H9 (cell line): ENCODE data around the gene OSBPL10. TPM values are rescaled to one million over a fixed set of nuclear protein-coding genes. Genes with fewer than 3 reads are reported as not detected.

ENCODE experiments used
- DNase-seq: peaks from one replicate; pipeline ENCODE4 v3.0.0-alpha.2; 2017
- H2AFZ ChIP-seq: one replicate; pipeline ENCODE4 v1.6.1; 2013; ENCODE audit warnings: mild to moderate bottlenecking, low read length, control low read depth, moderate library complexity
- H2AK5ac ChIP-seq: 2 replicates; pipeline ENCODE4 v1.6.1; 2013; ENCODE audit warnings: low read length, control low read depth, mixed read lengths; ENCODE audit not compliant: insufficient read length
- H2BK120ac ChIP-seq: one replicate; pipeline ENCODE4 v1.6.1; 2013; ENCODE audit warnings: low read depth, mild to moderate bottlenecking, low read length, control low read depth, inconsistent platforms; ENCODE audit not compliant: poor library complexity, severe bottlenecking
- H2BK12ac ChIP-seq: 2 replicates; pipeline ENCODE4 v1.6.1; 2013; ENCODE audit warnings: low read length, control low read depth, mixed read lengths, low read depth; ENCODE audit not compliant: insufficient read length
- H2BK15ac ChIP-seq: 2 replicates; pipeline ENCODE4 v1.6.1; 2013; ENCODE audit warnings: low read depth, low read length, control low read depth
- H2BK20ac ChIP-seq: one replicate; pipeline ENCODE4 v1.6.1; 2013; ENCODE audit warnings: low read depth, mild to moderate bottlenecking, low read length, control low read depth, inconsistent platforms; ENCODE audit not compliant: poor library complexity, severe bottlenecking
- H2BK5ac ChIP-seq: 2 replicates; pipeline ENCODE4 v1.6.1; 2013; ENCODE audit warnings: low read length, control low read depth, mixed read lengths; ENCODE audit not compliant: insufficient read length
- H3K14ac ChIP-seq: 2 replicates; pipeline ENCODE4 v1.6.1; 2013; ENCODE audit warnings: low read length, control low read depth; ENCODE audit not compliant: insufficient read depth
- H3K18ac ChIP-seq: 2 replicates; pipeline ENCODE4 v1.6.1; 2013; ENCODE audit warnings: low read depth, mild to moderate bottlenecking, mixed read lengths, low read length, control low read depth; ENCODE audit not compliant: insufficient read length
- H3K23ac ChIP-seq: 2 replicates; pipeline ENCODE4 v1.6.1; 2013; ENCODE audit warnings: low read length, control low read depth, mixed read lengths, low read depth; ENCODE audit not compliant: insufficient read length
- H3K23me2 ChIP-seq: 2 replicates; pipeline ENCODE4 v1.6.1; 2013; ENCODE audit warnings: low read depth, mild to moderate bottlenecking, mixed read lengths, low read length, control low read depth; ENCODE audit not compliant: insufficient read length, poor library complexity, severe bottlenecking
- H3K27ac ChIP-seq: 2 replicates; pipeline ENCODE4 v1.5.1; 2013; ENCODE audit warnings: low read length, control low read depth, mixed read lengths, low read depth; ENCODE audit not compliant: insufficient read length
- H3K27me3 ChIP-seq: 2 replicates; pipeline ENCODE4 v1.6.1; 2013; ENCODE audit warnings: low read length, control low read depth, inconsistent platforms; ENCODE audit not compliant: insufficient read depth
- H3K4ac ChIP-seq: 2 replicates; pipeline ENCODE4 v1.6.1; 2013; ENCODE audit warnings: low read depth, mild to moderate bottlenecking, control low read depth, inconsistent platforms, low read length, moderate library complexity
- H3K4me1 ChIP-seq: 2 replicates; pipeline ENCODE4 v1.6.1; 2013; ENCODE audit warnings: low read length, control low read depth, inconsistent platforms; ENCODE audit not compliant: insufficient read depth
- H3K4me2 ChIP-seq: 2 replicates; pipeline ENCODE4 v1.6.1; 2013; ENCODE audit warnings: low read length, control low read depth, mixed read lengths; ENCODE audit not compliant: insufficient read length, insufficient read depth
- H3K56ac ChIP-seq: 2 replicates; pipeline ENCODE4 v1.6.1; 2013; ENCODE audit warnings: low read depth, mild to moderate bottlenecking, mixed read lengths, low read length, control low read depth; ENCODE audit not compliant: insufficient read length
- H3K79me1 ChIP-seq: 2 replicates; pipeline ENCODE4 v1.6.1; 2013; ENCODE audit warnings: low read depth, mild to moderate bottlenecking, moderate library complexity, low read length, control low read depth, inconsistent platforms; ENCODE audit not compliant: insufficient read depth, poor library complexity, severe bottlenecking
- H3K79me2 ChIP-seq: 2 replicates; pipeline ENCODE4 v1.6.1; 2013; ENCODE audit warnings: low read length, control low read depth, inconsistent platforms; ENCODE audit not compliant: insufficient read depth
- H3K9ac ChIP-seq: 2 replicates; pipeline ENCODE4 v1.6.1; 2013; ENCODE audit warnings: low read length, control low read depth, mixed read lengths; ENCODE audit not compliant: insufficient read length; ENCODE audit errors: extremely low read depth
- H3K9me3 ChIP-seq: one replicate; pipeline ENCODE4 v1.6.1; 2013; ENCODE audit warnings: low read depth, low read length, inconsistent platforms; ENCODE audit not compliant: control insufficient read depth
- H3T11ph ChIP-seq: one replicate; pipeline ENCODE4 v1.6.1; 2013; ENCODE audit warnings: mild to moderate bottlenecking, low read length, control low read depth, inconsistent platforms
- H4K20me1 ChIP-seq: one replicate; pipeline ENCODE4 v1.6.1; 2013; ENCODE audit not compliant: control insufficient read depth, insufficient read length, insufficient read depth
- H4K5ac ChIP-seq: 2 replicates; pipeline ENCODE4 v1.6.1; 2013; ENCODE audit warnings: low read depth, mild to moderate bottlenecking, mixed read lengths, low read length, control low read depth; ENCODE audit not compliant: insufficient read length
- H4K8ac ChIP-seq: replicated peaks from 2 replicates; pipeline ENCODE4 v1.6.1; 2013; ENCODE audit warnings: low read length, control low read depth, mixed read lengths, low read depth; ENCODE audit not compliant: insufficient read length
- H4K91ac ChIP-seq: 2 replicates; pipeline ENCODE4 v1.6.1; 2013; ENCODE audit warnings: low read depth, mild to moderate bottlenecking, moderate library complexity, mixed read lengths, low read length, control low read depth; ENCODE audit not compliant: insufficient read length
- H3K27ac Mint-ChIP-seq, 3 experiments: 2 replicates in 2 of 3; 3 replicates in 1 of 3; pipeline ENCODE4 v1.8.0; 2020 to 2021; ENCODE audit warnings: mixed read lengths in 3 of 3, mild to moderate bottlenecking in 1 of 3, moderate library complexity in 1 of 3
- H3K27me3 Mint-ChIP-seq: 2 replicates; pipeline ENCODE4 v1.8.0; 2021; ENCODE audit warnings: low read depth, mild to moderate bottlenecking, moderate library complexity, mixed read lengths
- H3K36me3 Mint-ChIP-seq, 3 experiments: 2 replicates in 2 of 3; 3 replicates in 1 of 3; pipeline ENCODE4 v1.8.0; 2020 to 2021; ENCODE audit warnings: low read depth in 3 of 3, mixed read lengths in 3 of 3; ENCODE audit not compliant: insufficient read depth in 1 of 3
- H3K4me1 Mint-ChIP-seq, 2 experiments: 2 replicates each; pipeline ENCODE4 v1.8.0; 2020; ENCODE audit warnings: mixed read lengths in 2 of 2
- H3K4me3 Mint-ChIP-seq, 2 experiments: 2 replicates in 1 of 2; 3 replicates in 1 of 2; pipeline ENCODE4 v1.8.0; 2020 to 2021; ENCODE audit warnings: mild to moderate bottlenecking in 2 of 2, mixed read lengths in 2 of 2, moderate library complexity in 1 of 2
- H3K9me3 Mint-ChIP-seq, 2 experiments: 2 replicates in 1 of 2; 3 replicates in 1 of 2; pipeline ENCODE4 v1.8.0; 2020; ENCODE audit warnings: mild to moderate bottlenecking in 2 of 2, mixed read lengths in 2 of 2, moderate library complexity in 1 of 2
- CTCF ChIP-seq: fragments of 200-600 bp; sonication (generic); conservative IDR thresholded peaks from 3 replicates; pipeline ENCODE4 v1.8.0; 2021; ENCODE audit warnings: antibody characterized with exemption, mild to moderate bottlenecking
- WGBS: extraction: QIAGEN DNeasy Blood & Tissue Kit; methylation state at CpG from one replicate; pipeline ENCODE4 v1.1.7; 2013; ENCODE audit warnings: missing lambda C conversion rate, low lambda C conversion rate, mixed read lengths; ENCODE audit not compliant: insufficient read length; ENCODE audit errors: extremely low coverage; 5-methylcytosine and 5-hydroxymethylcytosine counted together
- total RNA-seq: library from RNA; stranded (reverse); gene quantifications from 2 replicates; pipeline ENCODE4 v1.2.1, GENCODE V29; 2021

OSBPL10 gene
- total RNA-seq, 1 experiment from 2014 or later = 42.7 TPM

- WGBS = no CpG with 5 or more reads among the region's 4 CpGs
- Mint-ChIP-seq H3K27ac (0 out of 7 replicates have a peak overlapping the region, but pooled peaks of 1 of the 3 experiments have one; percentile 58), H3K4me3 (no peak overlapping the region), H3K9me3 (no peaks in the 10 kb centered on the region), H3K36me3 (peaks cover 0 to 9% (median 6%) of the 10 kb centered on the region in 3 experiments; a peak in 4 of 7 replicates), H3K27me3 (no peaks in the 10 kb centered on the region), H3K4me1 (peaks cover 14 to 22% of the 10 kb centered on the region in 2 experiments)
- Histone ChIP-seq H3K79me2 (no peaks in the 10 kb centered on the region), H2BK15ac (no peak overlapping the region), H2AFZ (no peak overlapping the region), H2BK120ac (no peak overlapping the region), H3K18ac (no peak overlapping the region), H4K8ac (no peak overlapping the region), H3K56ac (no peak overlapping the region), H3K79me1 (no peaks in the 10 kb centered on the region), H3K9me3 (no peaks in the 10 kb centered on the region), H3K27ac (no peak overlapping the region), H3K4me2 (no peak overlapping the region), H3K27me3 (no peaks in the 10 kb centered on the region), H2BK20ac (no peak overlapping the region), H3K23me2 (no peaks in the 10 kb centered on the region), H2AK5ac (no peak overlapping the region), H3K9ac (no peak overlapping the region), H2BK12ac (no peak overlapping the region), H4K91ac (no peak overlapping the region), H3K23ac (no peak overlapping the region), H3K4ac (no peak overlapping the region), H3K14ac (no peak overlapping the region), H4K5ac (no peak overlapping the region), H2BK5ac (no peak overlapping the region), H3T11ph (no peak overlapping the region), H3K4me1 (peaks cover 2% of the 10 kb centered on the region; the same call in 1 of the 2 replicates), H4K20me1 (no peaks in the 10 kb centered on the region)
- no peak for TF ChIP-seq CTCF
- no peak for DNase-seq
Measured at GRCh38 chr3:31615071-31615875, 365.8 kb downstream of the OSBPL10 start.
